Measurements from ENCODE around the gene CAMTA1. TPM values are rescaled to one million over a fixed set of nuclear protein-coding genes. Genes with fewer than 3 reads are reported as not detected.

CAMTA1 gene
- total RNA-seq, 1 experiment from 2014 or later = 82.2 TPM

- Histone ChIP-seq H3K4me1 (ENCODE audit: control insufficient read depth, insufficient read depth, low read length) (no peaks in the 10 kb centered on the region), H3K27ac (ENCODE audit: low read length) (no peak overlapping the region), H3K4me3 (ENCODE audit: low read depth in 2 of 2, low read length in 2 of 2) (no peak overlapping the region), H3K27me3 (ENCODE audit: control insufficient read depth, insufficient read depth, low read length) (no peaks in the 10 kb centered on the region), H3K9me3 (ENCODE audit: control insufficient read depth, insufficient read depth, low read depth, low read length) (no peaks in the 10 kb centered on the region), H3K36me3 (ENCODE audit: control insufficient read depth, insufficient read depth, low read length) (no peaks in the 10 kb centered on the region)
- ChIA-PET CTCF (no interaction called here), POLR2A (interaction anchor here (0.6 kb wide), 1 partner anchor 10 kb away, joined by 3 read pairs; no protein-coding TSS in a partner anchor)
- DNase-seq (ENCODE audit: low read depth, low spot score) = no peak
- no TSS peak for BruUV-seq (replicated peaks)
- in situ Hi-C loops (cut with HindIII; ENCODE audit: low pct_unique_long_range_greater_than_20kb, low sequenced_read_pairs) (no loop called here), intact Hi-C loops (cut with micrococcal nuclease; ENCODE audit: unreplicated experiment) (loop anchor here (10.0 kb wide), 1 partner anchor 66 kb away; no protein-coding TSS in a partner anchor)
- no peak for ATAC-seq
- TF ChIP-seq SIN3A (IDR thresholded peaks at IDR 0.05; ENCODE audit: borderline replicate concordance, insufficient read depth, low read depth, low read length) (no peak), CTCF (IDR thresholded peaks at IDR 0.05) (no peak), POLR2AphosphoS5 (IDR thresholded peaks at IDR 0.05; ENCODE audit: low read depth, low read length) (no peak), REST (IDR thresholded peaks at IDR 0.05; ENCODE audit: insufficient read depth in 1 of 2, low read depth in 2 of 2, low read length in 1 of 2) (no peak), TCF7L2 (IDR thresholded peaks at IDR 0.05; ENCODE audit: low read depth, low read length) (no peak)
These were observed 95.9 kb downstream of the CAMTA1 start for GRCh38 chr1:6880951-6881690.

GRCh38 chr1:6882414-6882813 lies 97.2 kb downstream of the CAMTA1 start:
- Histone ChIP-seq H3K4me1 (ENCODE audit: control insufficient read depth, insufficient read depth, low read length) (no peaks in the 10 kb centered on the region), H3K27me3 (ENCODE audit: control insufficient read depth, insufficient read depth, low read length) (no peaks in the 10 kb centered on the region), H3K36me3 (ENCODE audit: control insufficient read depth, insufficient read depth, low read length) (no peaks in the 10 kb centered on the region), H3K4me3 (ENCODE audit: low read depth in 2 of 2, low read length in 2 of 2) (no peak overlapping the region), H3K9me3 (ENCODE audit: control insufficient read depth, insufficient read depth, low read depth, low read length) (no peaks in the 10 kb centered on the region), H3K27ac (ENCODE audit: low read length) (no peak overlapping the region)
- CTCF ChIA-PET = no interaction called here
- intact Hi-C loops (cut with micrococcal nuclease; ENCODE audit: unreplicated experiment) (loop anchor here (10.0 kb wide), 1 partner anchor 68 kb away; no protein-coding TSS in a partner anchor), in situ Hi-C loops (cut with HindIII; ENCODE audit: low pct_unique_long_range_greater_than_20kb, low sequenced_read_pairs) (no loop called here)
- POLR2A ChIA-PET = no interaction called here
- TF ChIP-seq CTCF (IDR thresholded peaks at IDR 0.05) = no peak
- TF ChIP-seq REST (IDR thresholded peaks at IDR 0.05; ENCODE audit: insufficient read depth in 1 of 2, low read depth in 2 of 2, low read length in 1 of 2) = no peak
- TF ChIP-seq TCF7L2 (IDR thresholded peaks at IDR 0.05; ENCODE audit: low read depth, low read length) = no peak
- TF ChIP-seq POLR2AphosphoS5 (IDR thresholded peaks at IDR 0.05; ENCODE audit: low read depth, low read length) = no peak
- TF ChIP-seq SIN3A (IDR thresholded peaks at IDR 0.05; ENCODE audit: borderline replicate concordance, insufficient read depth, low read depth, low read length) = no peak
- DNase-seq (ENCODE audit: low read depth, low spot score) = no peak
- BruUV-seq (replicated peaks) = no TSS peak
- ATAC-seq = no peak
